ENCODE measurements around the gene CLEC2L.

- no peak for TF ChIP-seq NFRKB (IDR thresholded peaks at IDR 0.05)
- no peak for TF ChIP-seq TCF7L2 (IDR thresholded peaks at IDR 0.05; ENCODE audit: low read depth, low read length)
- TF ChIP-seq NPAS2 (CRISPR knock-in tag; IDR thresholded peaks at IDR 0.05; ENCODE audit: borderline replicate concordance), result no peak
- TF ChIP-seq KLF16 (CRISPR knock-in tag; IDR thresholded peaks at IDR 0.05), result no peak
- no peak for TF ChIP-seq SNAI1 (CRISPR knock-in tag; IDR thresholded peaks at IDR 0.05; ENCODE audit: borderline replicate concordance)
- TF ChIP-seq CTCF (CRISPR knock-in tag; IDR thresholded peaks at IDR 0.05), result no peak
- TF ChIP-seq, protein P1, sequence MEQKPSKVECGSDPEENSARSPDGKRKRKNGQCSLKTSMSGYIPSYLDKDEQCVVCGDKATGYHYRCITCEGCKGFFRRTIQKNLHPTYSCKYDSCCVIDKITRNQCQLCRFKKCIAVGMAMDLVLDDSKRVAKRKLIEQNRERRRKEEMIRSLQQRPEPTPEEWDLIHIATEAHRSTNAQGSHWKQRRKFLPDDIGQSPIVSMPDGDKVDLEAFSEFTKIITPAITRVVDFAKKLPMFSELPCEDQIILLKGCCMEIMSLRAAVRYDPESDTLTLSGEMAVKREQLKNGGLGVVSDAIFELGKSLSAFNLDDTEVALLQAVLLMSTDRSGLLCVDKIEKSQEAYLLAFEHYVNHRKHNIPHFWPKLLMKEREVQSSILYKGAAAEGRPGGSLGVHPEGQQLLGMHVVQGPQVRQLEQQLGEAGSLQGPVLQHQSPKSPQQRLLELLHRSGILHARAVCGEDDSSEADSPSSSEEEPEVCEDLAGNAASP (CRISPR knock-in tag; IDR thresholded peaks at IDR 0.05; ENCODE audit: borderline replicate concordance), result no peak
- no peak for TF ChIP-seq MYNN (CRISPR knock-in tag; IDR thresholded peaks at IDR 0.05; ENCODE audit: low read depth)
- TF ChIP-seq, protein P2, sequence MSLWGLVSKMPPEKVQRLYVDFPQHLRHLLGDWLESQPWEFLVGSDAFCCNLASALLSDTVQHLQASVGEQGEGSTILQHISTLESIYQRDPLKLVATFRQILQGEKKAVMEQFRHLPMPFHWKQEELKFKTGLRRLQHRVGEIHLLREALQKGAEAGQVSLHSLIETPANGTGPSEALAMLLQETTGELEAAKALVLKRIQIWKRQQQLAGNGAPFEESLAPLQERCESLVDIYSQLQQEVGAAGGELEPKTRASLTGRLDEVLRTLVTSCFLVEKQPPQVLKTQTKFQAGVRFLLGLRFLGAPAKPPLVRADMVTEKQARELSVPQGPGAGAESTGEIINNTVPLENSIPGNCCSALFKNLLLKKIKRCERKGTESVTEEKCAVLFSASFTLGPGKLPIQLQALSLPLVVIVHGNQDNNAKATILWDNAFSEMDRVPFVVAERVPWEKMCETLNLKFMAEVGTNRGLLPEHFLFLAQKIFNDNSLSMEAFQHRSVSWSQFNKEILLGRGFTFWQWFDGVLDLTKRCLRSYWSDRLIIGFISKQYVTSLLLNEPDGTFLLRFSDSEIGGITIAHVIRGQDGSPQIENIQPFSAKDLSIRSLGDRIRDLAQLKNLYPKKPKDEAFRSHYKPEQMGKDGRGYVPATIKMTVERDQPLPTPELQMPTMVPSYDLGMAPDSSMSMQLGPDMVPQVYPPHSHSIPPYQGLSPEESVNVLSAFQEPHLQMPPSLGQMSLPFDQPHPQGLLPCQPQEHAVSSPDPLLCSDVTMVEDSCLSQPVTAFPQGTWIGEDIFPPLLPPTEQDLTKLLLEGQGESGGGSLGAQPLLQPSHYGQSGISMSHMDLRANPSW (CRISPR knock-in tag; IDR thresholded peaks at IDR 0.05; ENCODE audit: borderline replicate concordance), result no peak
- TF ChIP-seq GLI4 (CRISPR knock-in tag; IDR thresholded peaks at IDR 0.05; ENCODE audit: borderline replicate concordance), result no peak
- TF ChIP-seq FOXA1 (IDR thresholded peaks at IDR 0.05), result no peak
- no peak for TF ChIP-seq FOXA1 (CRISPR knock-in tag; IDR thresholded peaks at IDR 0.05)
- no peak for TF ChIP-seq RAD21 (CRISPR knock-in tag; IDR thresholded peaks at IDR 0.05)
Measured at GRCh38 chr7:139540203-139540602, 16.7 kb downstream of the CLEC2L start.

All from HepG2 (cell line).